GM21381 (cell line): ENCODE data around the gene FTO.

Experiments used
- ATAC-seq: cut with Tn5 transposase; IDR thresholded peaks from one replicate; pipeline ENCODE4 v1.9.1; 2021; ENCODE audit warnings: mild to moderate bottlenecking, moderate library complexity; ENCODE audit not compliant: unreplicated experiment

The FTO gene

GRCh38 chr16:53752560-53752959 is 48.6 kb downstream of the FTO start:
- ATAC-seq: no peak

- no peak for ATAC-seq
Measured at GRCh38 chr16:53753431-53753830, 49.5 kb downstream of the FTO start.

GRCh38 chr16:53755026-53755910 is 51.3 kb downstream of the FTO start:
- no peak for ATAC-seq

GRCh38 chr16:53756275-53756996 is 52.5 kb downstream of the FTO start:
- ATAC-seq: no peak

- ATAC-seq: no peak
Measured at GRCh38 chr16:53757971-53758609, 54.1 kb downstream of the FTO start.

- no peak for ATAC-seq
Measured at GRCh38 chr16:53761962-53762703, 58.2 kb downstream of the FTO start.

GRCh38 chr16:53766304-53767016 is 62.5 kb downstream of the FTO start:
- no peak for ATAC-seq

GRCh38 chr16:53768167-53768566 is 64.2 kb downstream of the FTO start:
- ATAC-seq: no peak

GRCh38 chr16:53768593-53768992 is 64.6 kb downstream of the FTO start:
- no peak for ATAC-seq

- ATAC-seq: no peak
Measured at GRCh38 chr16:53769185-53769584, 65.2 kb downstream of the FTO start.

- no peak for ATAC-seq
Measured at GRCh38 chr16:53769787-53770186, 65.8 kb downstream of the FTO start.

GRCh38 chr16:53770641-53771040 is 66.7 kb downstream of the FTO start:
- ATAC-seq: no peak

GRCh38 chr16:53771655-53772497 is 67.9 kb downstream of the FTO start:
- no peak for ATAC-seq

- ATAC-seq: no peak
Measured at GRCh38 chr16:53773150-53773846, 69.3 kb downstream of the FTO start.

GRCh38 chr16:53773881-53774280 is 69.9 kb downstream of the FTO start:
- no peak for ATAC-seq

GRCh38 chr16:53775106-53775820 is 71.3 kb downstream of the FTO start:
- no peak for ATAC-seq

- ATAC-seq: no peak
Measured at GRCh38 chr16:53775821-53776431, 72.0 kb downstream of the FTO start.

GRCh38 chr16:53779186-53779585 is 75.2 kb downstream of the FTO start:
- ATAC-seq: no peak
